NCI-H226 (cell line): ENCODE measurements around the gene TCERG1L.
"Not testable (repeated sequence)": the region's sequence is repeated elsewhere in the genome, so short reads cannot be mapped to it uniquely, and the experiment has no call there.

Experiments
- DNase-seq: peaks from one replicate; pipeline ENCODE4 v3.0.0-alpha.2; 2015

TCERG1L gene

GRCh38 chr10:131137223-131137622 is 174.3 kb downstream of the TCERG1L start:
- no peak for DNase-seq

GRCh38 chr10:131136336-131136735 is 175.2 kb downstream of the TCERG1L start:
- DNase-seq: not testable (repeated sequence)

GRCh38 chr10:131135716-131136115 is 175.8 kb downstream of the TCERG1L start:
- DNase-seq: no peak

- no peak for DNase-seq
These were observed 176.9 kb downstream of the TCERG1L start for GRCh38 chr10:131134651-131135050.

- DNase-seq: no peak
These were observed 177.4 kb downstream of the TCERG1L start for GRCh38 chr10:131134001-131134576.

GRCh38 chr10:131132681-131133080 is 178.8 kb downstream of the TCERG1L start:
- DNase-seq: no peak

- DNase-seq: no peak
These were observed 179.6 kb downstream of the TCERG1L start for GRCh38 chr10:131131726-131132591.

- no peak for DNase-seq
These were observed 181.5 kb downstream of the TCERG1L start for GRCh38 chr10:131130025-131130424.

- DNase-seq: no peak
These were observed 182.0 kb downstream of the TCERG1L start for GRCh38 chr10:131129544-131129943.

GRCh38 chr10:131128731-131129130 is 182.8 kb downstream of the TCERG1L start:
- DNase-seq: no peak

- no peak for DNase-seq
These were observed 183.9 kb downstream of the TCERG1L start for GRCh38 chr10:131127610-131128009.

- no peak for DNase-seq
These were observed 184.4 kb downstream of the TCERG1L start for GRCh38 chr10:131127138-131127589.

- DNase-seq: no peak
These were observed 185.0 kb downstream of the TCERG1L start for GRCh38 chr10:131126321-131127137.

- no peak for DNase-seq
These were observed 185.9 kb downstream of the TCERG1L start for GRCh38 chr10:131125511-131126225.

- no peak for DNase-seq
These were observed 186.6 kb downstream of the TCERG1L start for GRCh38 chr10:131124945-131125344.

GRCh38 chr10:131123496-131123895 is 188.0 kb downstream of the TCERG1L start:
- no peak for DNase-seq

GRCh38 chr10:131121511-131122035 is 189.9 kb downstream of the TCERG1L start:
- DNase-seq: no peak

GRCh38 chr10:131119626-131120355 is 191.7 kb downstream of the TCERG1L start:
- no peak for DNase-seq

GRCh38 chr10:131117416-131118212 is 193.9 kb downstream of the TCERG1L start:
- no peak for DNase-seq

- no peak for DNase-seq
These were observed 194.5 kb downstream of the TCERG1L start for GRCh38 chr10:131116991-131117375.
